NCI-H146 treated with DMSO at 0.1 percent for 48 hours (cell line): Measurements from ENCODE around the gene TCIRG1.
A peak's percentile ranks its signal among the peaks of the same experiment; 100 is the strongest.

ENCODE experiments used
- DNase-seq: peaks from one replicate; lab custom pipeline; 2025; ENCODE audit not compliant: unreplicated experiment; lab: John Stamatoyannopoulos, UW

Gene TCIRG1

DNA sequence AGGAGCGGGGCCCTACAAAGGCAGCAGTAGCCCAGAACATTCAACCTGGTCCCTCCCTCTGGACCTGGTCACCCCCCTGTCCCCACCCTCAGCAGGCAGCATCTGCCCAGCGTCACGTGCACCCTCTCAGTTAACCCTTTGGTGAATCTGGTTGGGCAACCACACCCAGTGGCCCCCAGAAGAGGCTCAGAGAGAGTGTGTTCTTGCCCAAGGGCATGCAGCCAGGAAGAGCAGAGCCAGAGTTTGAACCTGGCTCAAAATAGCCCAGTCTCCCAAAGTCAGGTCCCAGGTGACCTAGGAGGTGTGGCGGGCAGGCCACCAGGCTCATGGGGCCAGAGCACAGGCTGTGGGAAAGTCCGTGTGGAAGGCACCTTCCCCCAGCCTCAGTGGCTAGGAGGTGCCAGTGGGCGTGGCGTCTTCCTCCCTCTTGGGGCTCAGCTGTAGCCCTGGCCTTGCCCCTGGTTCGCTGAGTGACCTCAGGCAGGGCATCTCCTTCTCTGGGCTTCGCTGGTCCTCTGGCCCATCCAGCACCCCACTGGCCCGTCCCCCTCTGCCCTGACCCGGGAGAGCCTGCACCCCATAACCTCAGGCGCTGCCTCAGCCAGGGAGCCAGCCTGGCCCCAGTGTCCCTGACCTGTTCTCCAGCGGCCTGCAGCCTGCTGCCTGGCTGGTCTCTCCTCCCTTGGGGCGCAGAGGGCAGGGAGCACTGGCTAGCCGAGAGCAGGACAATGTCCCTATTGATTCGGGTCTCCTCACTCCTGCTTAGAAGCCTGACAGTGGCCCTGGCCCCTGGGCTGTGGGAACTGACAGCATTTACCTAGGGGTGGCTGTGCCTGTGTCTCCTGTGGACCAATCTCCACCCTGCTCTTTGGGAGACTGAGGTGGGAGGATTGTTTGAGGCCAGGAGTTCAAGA, 21.7 kb upstream of the TCIRG1 start:
- DNase-seq: no peak

DNA sequence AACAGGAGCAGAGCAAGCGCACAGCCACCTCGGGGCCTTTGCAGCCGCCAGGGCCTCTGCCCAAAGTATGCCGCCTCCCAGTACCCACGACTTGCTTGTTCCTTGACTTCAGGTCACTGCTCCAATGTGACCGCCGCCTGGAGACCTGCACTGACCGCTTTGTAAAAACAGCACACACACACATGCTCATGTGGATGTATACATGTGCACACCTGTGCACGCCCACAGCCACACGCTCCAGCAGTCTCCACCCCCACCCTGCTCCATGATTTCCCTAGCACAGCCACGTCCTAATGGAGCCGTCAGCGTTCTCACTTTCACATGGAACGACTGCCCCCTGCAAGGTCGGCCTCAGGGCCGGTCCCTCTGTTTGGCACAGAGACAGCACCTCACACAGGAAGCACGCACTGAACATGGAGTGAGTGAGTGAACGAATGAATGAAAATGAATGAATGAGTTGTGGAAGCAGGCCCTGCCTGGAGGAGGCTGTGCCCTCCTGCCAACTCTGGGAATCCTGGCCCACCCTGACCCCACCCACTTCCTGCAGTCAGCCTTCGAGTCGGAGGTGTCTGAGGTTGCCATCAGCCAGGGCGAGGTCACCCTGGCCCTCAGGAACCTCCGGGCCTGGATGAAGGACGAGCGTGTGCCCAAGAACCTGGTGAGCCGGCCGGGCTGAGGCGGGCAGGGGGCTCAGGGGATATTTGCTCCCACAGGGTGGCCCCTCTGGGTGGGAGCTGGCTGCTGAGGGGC, 20.7 kb upstream of the TCIRG1 start:
- no peak for DNase-seq

DNA sequence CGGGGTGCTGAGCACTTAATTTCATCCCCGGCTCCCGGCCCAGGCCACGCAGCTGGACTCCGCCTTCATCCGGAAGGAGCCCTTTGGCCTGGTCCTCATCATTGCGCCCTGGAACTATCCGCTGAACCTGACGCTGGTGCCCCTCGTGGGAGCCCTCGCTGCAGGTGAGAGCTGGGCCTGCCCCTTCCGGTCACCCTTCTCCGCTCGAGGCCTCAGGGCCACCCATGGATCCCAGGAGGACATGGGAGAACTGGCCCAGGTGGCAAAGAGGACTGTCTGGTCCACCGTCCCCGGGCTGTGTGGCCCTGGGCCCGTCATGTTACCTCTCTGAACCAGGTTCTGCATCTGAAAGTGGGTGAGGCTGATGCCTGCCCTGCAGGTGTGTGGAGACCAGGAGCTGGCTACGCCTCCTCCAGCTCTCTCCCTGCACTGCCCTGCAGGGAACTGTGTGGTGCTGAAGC, 20.1 kb upstream of the TCIRG1 start:
- DNase-seq: no peak

DNA sequence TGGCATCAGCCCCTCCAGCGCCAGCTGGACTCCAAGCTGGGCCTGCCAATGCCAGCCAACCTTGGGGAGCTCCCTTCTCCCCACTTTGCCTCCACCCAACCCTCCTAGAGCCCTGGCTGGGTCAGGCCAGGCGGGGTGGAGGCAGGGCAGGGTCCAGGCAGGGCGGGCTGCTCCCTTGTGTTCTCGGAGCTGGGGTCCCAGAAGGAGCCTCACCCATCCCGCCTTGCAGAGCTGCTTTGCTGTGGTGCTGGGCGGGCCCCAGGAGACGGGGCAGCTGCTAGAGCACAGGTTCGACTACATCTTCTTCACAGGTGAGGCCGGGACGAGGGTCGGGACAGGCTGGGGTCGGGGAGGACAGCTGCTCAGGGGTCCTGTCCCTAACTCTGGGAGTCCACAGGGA, 19.3 kb upstream of the TCIRG1 start:
- no peak for DNase-seq

DNA sequence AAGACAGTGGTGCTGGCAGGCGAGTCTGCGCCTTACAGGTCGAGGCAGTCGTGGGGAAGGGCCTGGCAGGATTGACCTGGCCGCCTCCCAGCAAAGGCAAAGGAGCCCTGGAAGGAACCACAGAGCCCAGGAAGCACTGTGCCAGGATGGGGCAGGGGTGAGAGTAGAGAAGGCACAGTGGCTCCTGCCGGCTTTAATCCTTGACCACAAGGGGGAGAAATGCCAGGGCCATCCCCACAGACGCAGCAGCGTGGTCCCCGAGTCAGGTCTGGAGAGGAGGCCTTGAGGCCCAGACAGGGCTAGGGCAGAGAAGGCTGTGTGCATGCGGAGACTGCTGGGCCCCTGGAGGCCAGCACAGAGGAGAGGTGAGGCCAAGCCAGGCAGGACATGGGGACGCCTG, 18.2 kb upstream of the TCIRG1 start:
- no peak for DNase-seq

DNA sequence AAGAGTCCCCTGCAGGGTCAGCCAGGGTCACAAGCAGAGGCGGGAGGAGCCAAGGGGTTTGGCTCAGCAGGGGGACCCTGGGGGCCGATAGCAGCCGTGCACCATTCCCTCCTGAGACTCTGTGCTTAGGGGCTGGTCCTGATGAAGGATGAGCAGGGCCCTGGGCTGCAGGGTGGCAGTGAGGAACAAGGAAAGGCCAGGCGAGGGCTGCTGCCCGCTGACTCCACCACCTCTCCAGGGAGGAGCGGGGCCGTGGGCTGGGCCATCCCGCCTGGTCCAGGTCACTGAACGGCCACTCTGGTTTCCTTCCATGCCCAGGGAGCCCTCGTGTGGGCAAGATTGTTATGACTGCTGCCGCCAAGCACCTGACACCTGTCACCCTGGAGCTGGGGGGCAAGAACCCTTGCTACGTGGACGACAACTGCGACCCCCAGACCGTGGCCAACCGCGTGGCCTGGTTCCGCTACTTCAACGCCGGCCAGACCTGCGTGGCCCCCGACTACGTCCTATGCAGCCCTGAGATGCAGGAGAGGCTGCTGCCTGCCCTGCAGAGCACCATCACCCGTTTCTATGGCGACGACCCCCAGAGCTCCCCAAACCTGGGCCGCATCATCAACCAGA, 17.5 kb upstream of the TCIRG1 start:
- DNase-seq: no peak

DNA sequence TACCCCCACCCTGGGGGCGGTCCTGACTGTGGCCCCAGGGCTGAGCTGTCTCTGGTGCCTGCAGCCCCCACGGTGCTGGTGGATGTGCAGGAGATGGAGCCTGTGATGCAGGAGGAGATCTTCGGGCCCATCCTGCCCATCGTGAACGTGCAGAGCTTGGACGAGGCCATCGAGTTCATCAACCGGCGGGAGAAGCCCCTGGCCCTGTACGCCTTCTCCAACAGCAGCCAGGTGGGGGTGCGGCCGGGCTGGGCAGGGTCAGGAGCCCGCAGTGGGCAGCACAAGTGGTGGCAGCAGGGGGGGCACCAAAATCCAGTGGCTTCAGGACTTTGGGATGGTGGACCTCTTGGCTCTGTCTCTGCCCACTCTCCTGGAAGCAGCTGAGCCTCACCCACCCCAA, 16.3 kb upstream of the TCIRG1 start:
- no peak for DNase-seq

DNA sequence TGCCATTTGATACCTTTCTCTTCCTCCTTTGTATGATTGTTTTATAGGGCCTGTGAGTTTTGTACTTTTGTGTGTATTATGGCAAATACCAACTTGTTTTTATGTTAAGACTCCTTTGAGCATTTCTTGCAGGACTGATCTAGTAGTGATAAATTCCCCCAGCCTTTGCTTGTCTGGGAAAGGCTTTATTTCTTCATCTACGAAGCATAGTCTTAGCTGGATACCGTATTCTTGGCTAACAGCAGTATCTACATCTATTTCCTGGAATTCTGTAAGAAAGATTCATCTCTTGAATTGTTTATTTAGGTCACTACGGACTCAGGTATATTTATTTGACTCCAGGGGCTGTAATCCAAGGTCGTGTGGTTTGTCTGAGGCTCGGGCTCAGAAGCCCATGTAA, 14.3 kb upstream of the TCIRG1 start:
- DNase-seq: no peak

DNA sequence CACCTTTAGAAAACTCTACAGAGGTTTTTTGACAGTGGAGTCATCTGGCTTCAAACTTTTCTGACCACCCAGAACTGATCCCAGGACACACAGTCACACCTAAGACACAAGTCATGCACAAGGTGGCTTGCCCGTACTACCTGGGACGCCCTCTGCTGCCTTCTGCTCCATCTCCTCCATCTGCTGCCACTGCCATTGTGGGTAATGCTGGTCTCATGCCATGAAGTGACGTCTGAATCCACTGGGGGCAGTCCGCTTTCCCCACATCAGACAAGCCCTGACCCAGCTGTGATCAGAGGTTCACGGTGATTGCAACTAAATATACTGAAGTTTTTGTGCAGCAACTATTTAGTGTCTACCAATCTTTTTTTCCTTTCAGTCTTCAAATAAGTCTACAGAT, 13.8 kb upstream of the TCIRG1 start:
- no peak for DNase-seq

DNA sequence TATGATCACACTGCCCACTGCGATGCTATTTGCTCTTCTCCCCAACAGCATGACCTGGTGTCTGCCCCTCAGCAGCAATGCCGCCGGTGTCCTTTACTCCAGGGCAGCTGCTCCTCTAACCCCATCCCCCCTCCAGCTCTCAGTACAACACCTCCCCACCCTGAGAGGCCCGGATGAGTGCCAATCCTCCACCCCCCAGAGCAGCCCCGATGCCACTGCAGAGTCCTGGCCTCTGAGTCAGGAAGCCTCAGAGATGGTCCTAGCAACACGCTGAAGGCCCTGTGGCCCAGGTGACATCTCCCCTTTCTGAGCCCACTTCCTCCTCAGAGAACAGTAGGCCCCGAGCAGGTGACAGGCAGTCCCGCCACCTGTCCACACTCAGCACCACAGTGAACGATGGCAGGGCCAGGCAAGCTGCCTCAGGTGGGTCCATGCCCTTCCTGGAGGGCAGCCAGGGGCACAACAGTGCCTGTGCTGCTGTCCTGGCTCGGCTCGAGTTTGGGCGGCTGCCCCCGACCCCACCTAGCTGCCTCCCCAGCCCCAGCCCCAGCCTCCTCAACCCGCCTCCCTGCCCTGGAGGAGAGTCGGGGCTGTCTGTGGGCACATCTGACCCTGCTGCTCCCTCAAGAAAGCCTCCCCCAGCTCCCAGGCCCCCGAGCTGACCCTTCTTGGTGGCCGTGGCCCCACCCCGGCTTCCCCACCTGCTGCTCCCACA, 12.3 kb upstream of the TCIRG1 start:
- no peak for DNase-seq

DNA sequence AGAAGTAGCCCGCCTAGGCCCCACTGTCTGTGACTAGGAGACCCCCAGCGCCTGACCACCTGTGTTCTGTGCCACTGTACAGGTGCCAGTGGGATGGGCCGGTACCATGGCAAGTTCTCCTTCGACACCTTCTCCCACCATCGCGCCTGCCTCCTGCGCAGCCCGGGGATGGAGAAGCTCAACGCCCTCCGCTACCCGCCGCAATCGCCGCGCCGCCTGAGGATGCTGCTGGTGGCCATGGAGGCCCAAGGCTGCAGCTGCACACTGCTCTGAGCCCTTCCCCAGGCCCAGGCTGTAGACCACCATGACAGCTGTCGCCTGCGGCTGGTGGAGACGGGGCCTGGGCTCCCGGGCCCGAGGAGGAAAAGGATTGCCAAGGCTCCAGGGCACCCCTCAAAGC, 11.2 kb upstream of the TCIRG1 start:
- no peak for DNase-seq

DNA sequence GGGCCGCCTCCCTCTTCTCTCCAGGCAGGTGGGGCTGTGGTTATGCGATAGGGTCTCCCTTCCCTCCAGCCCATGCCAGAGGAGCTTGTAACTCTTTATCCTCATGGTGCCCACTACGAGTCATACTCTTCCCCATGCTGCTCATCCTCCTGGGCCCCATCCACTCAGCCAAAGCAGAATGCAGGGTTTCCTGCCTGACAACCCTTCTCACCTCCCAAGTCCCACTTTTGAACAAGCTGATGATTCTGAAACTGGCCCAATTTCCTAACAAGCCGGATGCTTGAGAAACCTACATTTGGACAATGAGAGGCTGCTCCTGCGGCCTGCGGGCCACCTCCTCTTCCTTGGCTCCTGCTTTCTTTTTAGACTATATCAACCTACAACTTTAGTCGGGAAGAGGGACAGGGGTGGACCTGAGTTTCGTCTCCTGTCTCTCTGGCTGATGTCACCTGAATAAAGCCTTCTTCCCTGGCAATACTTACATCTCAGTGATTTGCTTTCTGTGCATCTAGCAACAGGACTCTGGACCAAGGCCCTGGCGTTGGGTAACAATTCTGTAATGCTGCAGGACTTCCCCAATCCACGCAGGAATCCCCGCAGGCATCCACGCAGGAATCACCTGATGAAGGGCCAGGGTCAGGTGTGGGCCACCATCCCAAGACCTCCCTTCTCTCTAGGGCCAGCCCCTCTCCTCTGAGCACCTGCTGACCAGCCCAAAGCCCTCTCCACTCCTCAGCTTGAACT, 9.9 kb upstream of the TCIRG1 start:
- DNase-seq: no peak

DNA sequence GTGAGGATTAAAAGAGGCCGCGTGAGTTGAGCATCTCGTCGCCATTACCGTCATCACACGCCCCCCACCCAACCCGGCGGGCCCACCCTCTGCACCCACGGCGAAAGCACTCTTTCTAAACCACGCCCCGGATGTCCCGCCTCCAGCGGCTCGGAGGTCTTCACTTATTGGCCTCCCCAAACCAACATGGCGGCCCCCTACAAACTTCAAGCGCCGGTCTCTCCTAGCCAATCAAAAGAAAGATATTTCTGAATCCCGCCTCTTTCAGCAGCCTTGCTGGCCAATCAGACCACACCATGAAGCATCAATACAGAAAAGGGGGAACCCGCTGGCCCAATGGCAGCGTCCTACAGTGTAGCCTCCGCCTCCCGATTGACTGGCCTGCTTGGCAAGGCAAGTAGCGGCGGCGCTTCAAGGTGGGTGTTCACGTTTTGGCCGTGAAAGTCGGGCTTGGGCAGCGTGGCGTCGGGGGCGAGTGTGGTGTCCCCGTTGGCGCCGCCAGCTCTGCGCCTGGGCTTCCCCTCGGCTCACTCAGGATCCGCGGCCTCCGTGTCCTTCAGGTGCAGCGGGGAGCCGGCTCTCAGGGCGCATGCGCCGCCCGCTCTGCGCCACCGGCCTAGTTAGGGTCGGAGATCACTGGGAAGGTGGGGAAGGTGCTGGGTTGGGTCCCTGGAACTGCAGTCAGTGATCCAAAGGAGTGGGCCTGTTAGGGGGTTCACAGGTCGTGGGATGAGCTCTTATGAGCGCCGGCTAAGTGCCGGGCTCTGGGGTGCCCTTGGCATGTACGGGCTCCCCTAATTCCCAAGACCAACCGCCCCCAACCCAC, 8.3 kb upstream of the TCIRG1 start, which contains the start of gene NDUFS8:
TSS of gene NDUFS8 (plus strand) at position 364 of the 826 bp plus-strand sequence. CDS start 1,471 bp downstream, outside the sequence.
- DNase-seq: peak; percentile 98

DNA sequence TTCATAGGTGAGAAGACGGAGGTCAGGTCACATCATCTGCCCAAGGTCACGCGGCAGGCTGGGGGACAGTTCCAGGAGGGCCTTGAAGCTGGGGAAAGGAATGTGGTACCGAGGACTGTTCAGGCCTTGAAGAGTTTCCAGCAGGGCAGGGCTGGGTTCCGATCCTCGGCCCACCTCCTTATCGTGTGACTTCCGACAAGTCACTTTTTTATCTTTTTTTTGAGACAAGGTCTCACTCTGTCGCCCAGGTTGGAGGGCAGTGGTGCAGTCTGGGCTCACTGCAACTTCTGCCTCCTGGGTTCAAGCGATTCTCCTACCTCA, 7.7 kb upstream of the TCIRG1 start:
- DNase-seq: no peak

DNA sequence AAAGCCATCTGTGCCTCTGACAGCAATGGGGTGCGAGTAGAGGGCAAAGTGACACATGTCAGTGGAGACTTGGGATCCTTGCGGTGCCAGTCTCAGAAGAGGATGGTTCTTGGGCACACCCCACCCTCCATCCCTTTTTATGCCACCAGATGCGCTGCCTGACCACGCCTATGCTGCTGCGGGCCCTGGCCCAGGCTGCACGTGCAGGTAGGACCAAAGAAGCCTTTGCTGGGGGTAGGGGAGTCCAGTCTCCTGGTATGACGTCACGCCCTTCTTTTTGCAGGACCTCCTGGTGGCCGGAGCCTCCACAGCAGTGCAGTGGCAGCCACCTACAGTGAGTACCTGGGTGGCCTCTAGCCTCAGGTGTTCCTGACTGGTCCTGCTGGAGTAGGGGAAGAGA, 6.8 kb upstream of the TCIRG1 start:
- no peak for DNase-seq

DNA sequence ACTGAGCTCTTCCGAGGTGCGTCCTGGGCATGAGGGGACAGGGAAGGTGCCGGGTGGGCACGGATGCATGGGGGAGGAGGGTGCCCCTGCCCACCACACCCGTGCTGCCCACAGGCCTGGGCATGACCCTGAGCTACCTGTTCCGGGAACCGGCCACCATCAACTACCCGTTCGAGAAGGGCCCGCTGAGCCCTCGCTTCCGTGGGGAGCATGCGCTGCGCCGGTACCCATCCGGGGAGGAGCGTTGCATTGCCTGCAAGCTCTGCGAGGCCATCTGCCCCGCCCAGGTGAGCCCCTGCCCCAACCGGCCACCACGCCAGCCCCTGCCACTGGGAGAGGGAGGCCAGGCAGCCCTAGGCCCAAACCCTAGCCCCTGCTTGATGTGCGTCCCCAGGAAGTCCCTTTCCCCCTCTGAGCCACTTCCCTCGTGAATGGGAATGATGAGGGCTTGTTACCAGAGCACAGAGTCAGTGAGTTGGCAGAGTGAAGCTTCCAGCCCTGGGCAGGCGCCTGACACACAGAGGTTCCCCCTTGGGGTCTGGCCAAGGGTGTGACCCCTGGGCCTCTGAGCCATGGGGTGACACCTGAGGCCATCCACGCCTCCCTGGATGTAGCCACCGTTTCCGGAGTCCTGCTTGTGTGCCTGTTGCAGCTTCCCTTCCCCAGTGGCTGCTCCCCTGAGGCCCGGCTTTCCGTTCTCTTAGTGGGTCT, 5.7 kb upstream of the TCIRG1 start:
- no peak for DNase-seq

DNA sequence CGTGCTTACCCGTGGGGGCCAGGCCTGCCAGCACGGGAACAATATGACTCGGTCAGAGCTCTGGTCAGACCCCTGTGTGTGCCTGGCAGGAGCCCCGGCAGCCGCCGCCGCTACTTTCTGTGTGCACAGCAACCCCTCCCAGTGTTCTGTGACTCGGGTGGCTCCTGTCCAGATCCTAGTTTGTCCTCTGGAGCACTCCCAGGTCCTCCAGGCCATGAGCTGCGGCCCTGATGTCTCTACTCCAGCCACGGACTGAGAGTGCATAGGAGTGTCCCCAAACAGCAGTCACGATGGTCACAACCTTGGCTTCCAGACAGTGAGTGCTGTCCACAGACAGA, 5.1 kb upstream of the TCIRG1 start:
- DNase-seq: no peak

DNA sequence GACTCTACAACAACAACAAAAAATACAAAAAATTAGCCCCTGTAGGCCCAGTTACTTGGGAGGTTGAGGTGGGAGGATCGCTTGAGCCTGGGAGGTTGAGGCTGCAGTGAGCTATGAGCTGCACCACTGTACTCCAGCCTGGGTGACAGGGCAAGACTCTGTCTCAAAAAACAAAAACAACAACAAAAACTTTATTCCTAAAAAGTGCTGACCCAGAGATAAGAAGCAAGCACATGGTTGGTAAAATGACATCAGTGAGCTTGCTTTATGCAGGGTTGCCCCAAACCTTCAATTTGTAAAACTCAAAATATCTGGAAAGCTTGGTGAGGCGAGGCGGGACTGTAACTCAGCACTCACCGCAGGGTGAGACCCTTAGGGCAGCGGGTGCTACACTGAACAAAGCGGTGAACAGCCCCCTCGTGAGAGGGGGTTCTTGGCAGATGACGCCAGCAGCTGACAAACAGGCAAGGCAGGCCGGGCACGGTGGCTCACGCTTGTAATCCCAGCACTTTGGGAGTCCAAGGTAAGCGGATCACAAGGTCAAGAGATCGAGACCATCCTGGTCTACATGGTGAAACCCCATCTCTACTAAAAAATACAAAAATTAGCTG, 3.5 kb upstream of the TCIRG1 start:
- DNase-seq: no peak
